Measurements from ENCODE around the gene ASCL3. TPM values are rescaled to one million over a fixed set of nuclear protein-coding genes. Genes with fewer than 3 reads are reported as not detected.

The ASCL3 gene
- total and polyA plus RNA-seq, 11 donors, result not detected

- Histone ChIP-seq H3K27ac (no peak overlapping the region), H3K4me1 (peaks cover 0 to 43% (median 31%) of the 10 kb centered on the region in 12 donors), H3K27me3 (no peaks in the 10 kb centered on the region), H3K36me3 (peaks cover 0 to 25% (median 9%) of the 10 kb centered on the region in 9 donors), H3K9me3 (no peaks in the 10 kb centered on the region), H3K4me3 (no peak overlapping the region)
- 41 to 72% (median 51%) methylated on average over 2 of the region's 2 CpGs for WGBS, 4 donors
- ATAC-seq (no peak), DNase-seq (no peak)
- TF ChIP-seq POLR2A (IDR thresholded peaks at IDR 0.05), result no peak
- no peak for TF ChIP-seq CTCF (IDR thresholded peaks at IDR 0.05)
- intact Hi-C loops (cut with DNase I), result loop anchor here in 9 of 10 donors (5.0 to 10.0 kb wide), 6 partner anchors 44 to 279 kb away; partner anchors contain the start of genes AKIP1 (in 6 of the 9), RPL27A (in 5 of the 9) and TRIM66 (in 5 of the 9)
Observed at GRCh38 chr11:8961401-8961800, 18.6 kb upstream of the ASCL3 start.

- peaks cover 0 to 30% (median 25%) of the 10 kb centered on the region in 12 donors for H3K4me1 ChIP-seq
- TF ChIP-seq CTCF (IDR thresholded peaks at IDR 0.05) (peak; percentile 36 to 73 (median 58)), POLR2A (IDR thresholded peaks at IDR 0.05) (no peak)
- intact Hi-C loops (cut with DNase I), result loop anchor here in 9 of 10 donors (5.0 to 10.0 kb wide), 7 partner anchors 42 to 622 kb away; partner anchors contain the start of genes AKIP1 (in 6 of the 9), RPL27A (in 6 of the 9) and TRIM66 (in 6 of the 9)
- peak overlapping the region in 5 of 12 donors; percentile 2 to 50 (median 19) for H3K27ac ChIP-seq
- DNase-seq (peak in 2 of 5 donors; percentile 31 to 38), ATAC-seq (peak in 3 of 4 donors; percentile 27 to 31 (median 30))
- peak overlapping the region in 1 of 12 donors; percentile 10 for H3K4me3 ChIP-seq
- WGBS, 4 donors, result 14 to 56% (median 42%) methylated on average over 2 of the region's 2 CpGs
- no peaks in the 10 kb centered on the region for H3K9me3 ChIP-seq
- H3K36me3 ChIP-seq, result peaks cover 0 to 42% (median 27%) of the 10 kb centered on the region in 9 donors
- H3K27me3 ChIP-seq, result no peaks in the 10 kb centered on the region
Observed at GRCh38 chr11:8959546-8960166, 16.8 kb upstream of the ASCL3 start.

- WGBS, 4 donors, result 89 to 94% (median 92%) methylated on average over 4 of the region's 4 CpGs
- H3K4me1 ChIP-seq, result peaks cover 0 to 16% (median 10%) of the 10 kb centered on the region in 12 donors
- H3K4me3 ChIP-seq, result no peak overlapping the region
- H3K9me3 ChIP-seq, result no peaks in the 10 kb centered on the region
- no peak for TF ChIP-seq CTCF (IDR thresholded peaks at IDR 0.05)
- no peak for TF ChIP-seq POLR2A (IDR thresholded peaks at IDR 0.05)
- intact Hi-C loops (cut with DNase I), result loop anchor here in 4 of 10 donors (5.0 to 10.0 kb wide), 4 partner anchors 40 to 620 kb away; partner anchors contain the start of genes RPL27A (in 1 of the 4) and TRIM66 (in 1 of the 4)
- H3K27ac ChIP-seq, result no peak overlapping the region
- no peak for ATAC-seq
- no peaks in the 10 kb centered on the region for H3K27me3 ChIP-seq
- H3K36me3 ChIP-seq, result peaks cover 0 to 70% (median 54%) of the 10 kb centered on the region in 9 donors
- no peak for DNase-seq
Observed at GRCh38 chr11:8956860-8957259, 14.0 kb upstream of the ASCL3 start.

GRCh38 chr11:8948886-8949285, 6.1 kb upstream of the ASCL3 start:
- Histone ChIP-seq H3K27ac (no peak overlapping the region), H3K9me3 (no peaks in the 10 kb centered on the region), H3K4me3 (no peak overlapping the region), H3K36me3 (peaks cover 0 to 78% (median 64%) of the 10 kb centered on the region in 9 donors), H3K4me1 (no peaks in the 10 kb centered on the region), H3K27me3 (no peaks in the 10 kb centered on the region)
- no peak for TF ChIP-seq CTCF (IDR thresholded peaks at IDR 0.05)
- TF ChIP-seq POLR2A (IDR thresholded peaks at IDR 0.05), result no peak
- DNase-seq, result no peak
- intact Hi-C loops (cut with DNase I), result loop anchor here in 1 of 10 donors (10.0 kb wide), 1 partner anchor 714 kb away; no protein-coding TSS in a partner anchor
- WGBS, 4 donors, result 66 to 70% (median 66%) methylated on average over 3 of the region's 3 CpGs
- no peak for ATAC-seq

Data from heart left ventricle (tissue), 16 donors.